ENCODE measurements around the gene UVSSA. TPM values are rescaled to one million over a fixed set of nuclear protein-coding genes. Genes with fewer than 3 reads are reported as not detected.

Gene UVSSA
- total RNA-seq, 3 donors from 2014 or later, result 17.2 to 20.5 (median 18.9) TPM

DNA sequence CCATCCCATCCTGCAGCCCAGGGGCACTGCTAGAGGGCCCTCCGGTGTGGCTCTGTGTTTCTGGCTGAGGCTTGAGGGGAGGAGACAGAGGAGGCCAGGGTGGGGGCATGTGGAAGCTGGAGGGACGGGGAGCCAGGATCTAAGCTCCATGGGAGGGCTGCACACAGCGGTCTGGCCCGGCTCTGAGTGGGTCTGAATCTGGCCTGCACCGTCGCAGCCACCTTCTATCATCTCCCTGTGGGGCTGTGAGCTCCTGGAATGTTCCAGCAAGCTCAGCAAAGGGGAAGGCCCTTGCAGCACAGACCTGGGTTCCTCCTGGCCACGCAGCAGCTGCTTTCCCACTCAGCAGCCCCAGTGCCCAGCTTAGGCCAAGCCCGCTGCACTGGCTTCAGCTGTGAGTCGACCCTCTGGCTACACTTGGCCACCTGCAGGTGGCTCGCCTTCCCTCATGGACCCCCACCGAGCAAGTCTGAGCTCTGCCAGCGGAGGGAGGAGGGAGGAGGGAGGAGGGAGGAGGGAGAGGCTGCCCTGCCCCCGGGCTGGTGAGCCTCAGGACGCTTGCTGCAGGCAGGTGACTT, 53.9 kb downstream of the UVSSA start:
- Mint-ChIP-seq H3K4me1 (ENCODE audit: low read depth) (peaks cover 8% of the 10 kb centered on the region), H3K27me3 (ENCODE audit: low read depth) (peaks cover 35% of the 10 kb centered on the region), H3K36me3 (ENCODE audit: insufficient read depth) (no peaks in the 10 kb centered on the region), H3K9me3 (no peaks in the 10 kb centered on the region), H3K4me3 (no peak overlapping the region)
- ATAC-seq (no peak), DNase-seq (peak; percentile 1)

DNA sequence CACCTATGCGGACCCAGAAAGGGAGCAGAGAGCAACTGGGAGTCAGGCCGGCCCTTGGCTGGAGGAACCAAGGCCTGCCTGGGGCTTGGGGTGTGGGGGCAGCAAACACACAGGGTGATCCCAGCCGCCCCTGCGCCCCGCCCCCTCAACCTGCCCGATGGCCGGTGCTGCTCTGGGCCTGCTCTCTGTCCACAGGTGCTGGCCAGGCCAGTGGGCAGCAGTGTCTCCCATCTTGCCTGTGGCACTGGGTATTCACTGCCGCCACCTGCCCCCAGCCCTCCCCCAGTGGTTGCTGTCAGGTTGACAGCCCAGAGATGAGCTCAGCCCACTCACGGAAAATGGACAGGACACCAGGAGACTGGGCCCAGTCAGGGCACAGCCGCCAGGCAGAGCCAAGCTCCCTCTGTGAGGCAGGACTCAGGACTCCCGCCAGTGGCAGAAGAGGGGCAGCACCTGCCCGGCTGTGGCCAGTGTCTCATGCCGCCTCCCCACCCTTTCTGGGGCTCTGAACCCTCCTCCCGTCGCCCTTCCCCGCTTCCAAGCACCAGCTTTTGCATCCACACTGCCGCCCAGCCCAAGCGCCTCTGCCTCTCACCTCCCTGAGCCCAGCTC, 54.5 kb downstream of the UVSSA start:
- Mint-ChIP-seq H3K36me3 (ENCODE audit: insufficient read depth) (no peaks in the 10 kb centered on the region), H3K4me3 (no peak overlapping the region), H3K4me1 (ENCODE audit: low read depth) (peaks cover 8% of the 10 kb centered on the region), H3K9me3 (no peaks in the 10 kb centered on the region), H3K27me3 (ENCODE audit: low read depth) (peaks cover 35% of the 10 kb centered on the region)
- ATAC-seq (no peak), DNase-seq (peak; percentile 2)

DNA sequence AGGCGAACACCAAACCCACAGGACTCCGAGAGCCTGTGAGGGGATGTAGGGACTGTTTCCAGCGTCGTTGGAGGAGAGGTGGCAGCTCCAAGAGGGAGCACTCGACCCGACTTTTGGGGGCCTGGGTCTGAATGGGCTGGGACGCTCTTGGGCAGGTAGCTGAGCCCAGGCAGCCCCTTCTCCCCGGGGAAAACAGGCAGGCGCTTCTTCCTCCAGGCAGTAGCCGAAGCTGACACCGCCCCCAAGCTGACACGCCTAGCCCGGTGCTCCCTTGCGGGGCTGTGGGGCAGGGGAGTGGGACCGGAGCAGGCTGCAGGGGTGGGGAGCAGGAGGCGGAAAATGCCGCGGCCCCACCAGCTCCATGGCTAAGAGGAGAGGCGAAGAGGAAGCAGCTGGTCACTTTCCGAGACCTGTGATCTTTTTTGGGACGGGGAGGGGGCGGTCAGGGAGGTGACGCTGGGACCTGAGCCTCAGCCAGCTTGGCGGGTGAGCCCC, 55.1 kb downstream of the UVSSA start:
- no peaks in the 10 kb centered on the region for H3K9me3 Mint-ChIP-seq

DNA sequence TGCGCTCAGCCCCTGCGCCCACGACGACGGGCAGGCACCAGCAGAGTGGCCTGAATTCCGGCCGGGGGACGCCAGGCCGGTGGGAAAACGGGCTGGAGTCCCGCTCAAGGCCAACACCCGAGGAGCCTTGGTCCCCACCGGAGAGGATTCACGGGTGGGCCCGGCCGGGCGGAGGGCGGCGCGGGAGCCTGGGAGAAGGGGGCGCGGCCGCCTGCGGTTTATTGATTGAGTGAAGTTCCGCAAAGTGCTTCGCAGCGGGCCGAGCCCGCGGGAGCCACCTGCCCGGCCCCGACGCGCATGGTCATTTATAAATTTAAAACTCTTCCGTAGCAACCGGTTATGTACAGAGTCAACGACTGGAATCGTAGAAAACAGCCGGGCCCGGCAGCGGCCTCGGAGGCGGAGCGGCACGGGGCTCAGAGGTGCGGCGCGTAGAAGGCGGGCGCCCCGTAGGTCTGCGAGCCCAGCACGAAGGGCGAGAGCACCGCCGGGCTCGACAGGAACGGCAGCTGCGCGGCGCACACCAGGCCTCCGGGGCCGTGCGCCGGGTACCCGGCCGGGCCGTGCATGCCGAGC, 55.6 kb downstream of the UVSSA start:
- H3K4me3 Mint-ChIP-seq, result peak overlapping the region; percentile 31
- H3K4me1 Mint-ChIP-seq (ENCODE audit: low read depth), result peaks cover 8% of the 10 kb centered on the region
- DNase-seq, result peak; percentile 2
- ATAC-seq, result peak; percentile 33 to 39
- H3K9me3 Mint-ChIP-seq, result no peaks in the 10 kb centered on the region
- H3K27me3 Mint-ChIP-seq (ENCODE audit: low read depth), result peaks cover 41% of the 10 kb centered on the region
- no peaks in the 10 kb centered on the region for H3K36me3 Mint-ChIP-seq (ENCODE audit: insufficient read depth)

More for the DNA sequence above, 55.1 kb downstream of the UVSSA start:
- H3K27me3 Mint-ChIP-seq (ENCODE audit: low read depth), result peaks cover 36% of the 10 kb centered on the region
- no peaks in the 10 kb centered on the region for H3K36me3 Mint-ChIP-seq (ENCODE audit: insufficient read depth)
- DNase-seq, result peak; percentile 3
- peaks cover 8% of the 10 kb centered on the region for H3K4me1 Mint-ChIP-seq (ENCODE audit: low read depth)
- H3K4me3 Mint-ChIP-seq, result no peak overlapping the region
- ATAC-seq, result no peak

DNA sequence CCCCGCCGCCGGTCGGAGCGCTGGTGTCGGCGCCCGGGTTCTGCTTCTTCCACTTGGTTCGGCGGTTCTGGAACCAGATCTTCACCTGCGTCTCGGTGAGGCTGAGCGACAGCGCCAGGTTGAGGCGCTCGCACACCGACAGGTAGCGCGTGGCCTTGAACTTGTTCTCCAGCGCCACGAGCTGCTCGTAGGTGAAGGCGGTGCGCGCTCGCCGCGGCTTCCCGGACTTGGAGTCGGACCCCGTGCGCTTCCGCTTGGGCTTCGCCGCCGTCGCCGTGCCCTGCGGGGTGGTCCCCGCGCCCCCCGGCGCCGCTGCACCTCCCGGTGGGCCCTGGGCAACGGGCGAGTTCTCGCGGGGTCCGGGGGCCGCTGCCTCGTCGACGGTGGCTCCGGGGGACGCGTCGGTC, 56.2 kb downstream of the UVSSA start:
- DNase-seq (no peak), ATAC-seq (no peak)
- peaks cover 8% of the 10 kb centered on the region for H3K4me1 Mint-ChIP-seq (ENCODE audit: low read depth)
- H3K36me3 Mint-ChIP-seq (ENCODE audit: insufficient read depth), result no peaks in the 10 kb centered on the region
- no peaks in the 10 kb centered on the region for H3K9me3 Mint-ChIP-seq
- peaks cover 45% of the 10 kb centered on the region for H3K27me3 Mint-ChIP-seq (ENCODE audit: low read depth)
- no peak overlapping the region for H3K4me3 Mint-ChIP-seq

DNA sequence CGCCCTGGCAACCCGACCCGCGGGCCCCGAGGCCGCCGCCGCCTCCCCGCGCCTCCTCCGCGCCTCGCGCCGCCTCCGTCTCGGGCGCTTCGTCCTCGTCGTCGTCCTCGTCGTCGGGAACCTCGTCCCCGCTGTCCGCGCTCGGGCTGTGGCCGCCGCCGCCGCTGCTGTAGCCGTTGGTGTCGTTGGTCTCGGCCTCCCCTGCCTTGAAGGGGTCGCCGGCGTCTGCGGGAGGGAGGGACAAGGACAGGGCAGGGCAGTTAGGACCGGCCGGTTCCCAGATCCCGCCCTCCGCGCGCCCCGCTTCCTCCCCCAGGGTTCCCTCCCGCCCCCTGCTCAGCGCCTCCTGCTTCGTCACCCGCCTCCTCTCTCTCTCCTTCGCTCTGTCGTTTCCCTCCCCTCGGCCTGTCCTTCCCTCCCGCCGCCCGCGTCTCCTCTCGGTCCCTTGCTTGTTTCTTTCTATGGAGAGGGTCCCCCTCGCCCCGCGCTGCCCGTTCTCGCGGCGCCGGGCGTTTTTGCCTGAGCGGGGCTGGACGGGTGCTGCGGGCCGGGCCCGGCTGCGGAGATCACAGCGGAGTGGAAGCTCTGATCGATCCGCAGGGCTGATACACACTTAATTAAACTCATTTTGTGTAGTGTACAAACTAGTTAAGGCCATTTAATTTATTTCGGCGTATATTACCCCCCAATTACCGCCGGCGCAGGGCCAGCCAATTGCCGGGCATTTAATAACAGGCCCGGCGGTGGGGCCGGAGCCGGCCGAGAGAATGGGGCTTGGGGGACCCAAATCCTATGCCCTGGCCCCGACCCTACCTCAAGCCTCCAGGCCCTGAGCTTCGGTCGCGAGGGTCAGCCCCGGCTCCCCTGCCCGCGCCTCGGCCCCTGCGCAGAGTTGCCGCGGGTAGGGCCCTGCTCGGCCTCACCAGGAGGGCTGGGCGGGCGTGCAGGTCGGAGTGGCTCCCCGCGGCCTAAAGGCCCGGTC, 56.9 kb downstream of the UVSSA start:
- DNase-seq, result peak; percentile 3
- Mint-ChIP-seq H3K4me1 (ENCODE audit: low read depth) (peaks cover 12% of the 10 kb centered on the region), H3K4me3 (no peak overlapping the region), H3K9me3 (no peaks in the 10 kb centered on the region), H3K36me3 (ENCODE audit: insufficient read depth) (no peaks in the 10 kb centered on the region), H3K27me3 (ENCODE audit: low read depth) (peaks cover 52% of the 10 kb centered on the region)
- ATAC-seq, result peak in 1 of 2 donors; percentile 22

DNA sequence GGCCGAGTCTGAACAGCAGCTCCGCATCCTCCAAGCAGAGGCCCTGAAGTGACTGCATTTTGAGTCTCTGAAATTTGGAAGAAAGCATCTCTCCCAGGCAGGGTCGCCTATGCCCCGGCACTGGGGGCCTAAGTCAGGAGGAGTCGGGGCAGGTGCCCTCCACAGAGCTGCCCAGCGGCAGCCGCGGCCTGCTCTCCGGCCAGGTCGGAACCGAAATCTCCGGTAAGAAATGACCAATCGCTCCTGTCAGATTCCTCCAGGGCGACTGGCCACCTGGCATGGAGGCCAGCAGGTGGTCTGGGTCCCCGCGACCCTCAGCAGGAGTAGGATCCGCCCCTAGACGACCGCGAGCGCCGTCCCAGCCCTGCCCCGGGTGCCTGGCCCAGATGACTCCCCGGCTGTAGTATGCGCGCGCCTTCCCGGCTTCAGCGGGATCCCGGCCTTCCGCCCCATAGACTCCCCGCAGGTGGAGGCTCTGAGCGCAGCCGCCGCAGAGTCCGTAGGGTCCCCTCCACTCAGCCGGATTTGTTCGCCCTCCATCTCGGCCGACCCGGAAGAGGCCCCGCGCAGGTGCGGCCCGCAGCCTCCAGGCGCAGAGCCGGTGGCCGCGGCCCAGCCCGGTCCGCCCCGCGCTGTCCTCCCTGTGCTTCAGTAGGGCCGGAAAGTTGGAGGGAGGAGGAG, 57.7 kb downstream of the UVSSA start:
- Mint-ChIP-seq H3K36me3 (ENCODE audit: insufficient read depth) (no peaks in the 10 kb centered on the region), H3K4me3 (no peak overlapping the region), H3K4me1 (ENCODE audit: low read depth) (peaks cover 12% of the 10 kb centered on the region), H3K27me3 (ENCODE audit: low read depth) (peaks cover 59% of the 10 kb centered on the region), H3K9me3 (no peaks in the 10 kb centered on the region)
- DNase-seq (no peak), ATAC-seq (no peak)

DNA sequence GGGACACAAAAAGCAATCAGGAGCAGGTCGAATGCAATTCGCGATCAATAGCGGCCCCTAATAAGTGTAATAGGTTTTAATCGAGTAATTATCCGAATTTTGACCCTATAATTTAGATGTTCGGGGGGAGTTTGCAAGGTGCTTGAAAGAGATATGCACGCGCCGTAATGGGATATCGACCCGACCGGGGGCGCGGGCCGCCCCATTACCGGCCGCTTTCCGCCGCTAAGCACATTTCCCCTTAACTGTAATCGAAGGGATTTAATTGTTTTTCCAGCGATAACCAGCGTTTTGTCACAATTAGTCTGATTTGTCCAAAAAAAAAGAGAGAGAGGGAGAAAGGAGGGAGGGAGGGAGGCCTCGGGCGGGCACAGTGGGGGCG, 58.2 kb downstream of the UVSSA start:
- H3K4me3 Mint-ChIP-seq, result no peak overlapping the region
- peaks cover 55% of the 10 kb centered on the region for H3K27me3 Mint-ChIP-seq (ENCODE audit: low read depth)
- H3K9me3 Mint-ChIP-seq, result no peaks in the 10 kb centered on the region
- ATAC-seq (no peak), DNase-seq (no peak)
- H3K4me1 Mint-ChIP-seq (ENCODE audit: low read depth), result peaks cover 10% of the 10 kb centered on the region
- no peaks in the 10 kb centered on the region for H3K36me3 Mint-ChIP-seq (ENCODE audit: insufficient read depth)

DNA sequence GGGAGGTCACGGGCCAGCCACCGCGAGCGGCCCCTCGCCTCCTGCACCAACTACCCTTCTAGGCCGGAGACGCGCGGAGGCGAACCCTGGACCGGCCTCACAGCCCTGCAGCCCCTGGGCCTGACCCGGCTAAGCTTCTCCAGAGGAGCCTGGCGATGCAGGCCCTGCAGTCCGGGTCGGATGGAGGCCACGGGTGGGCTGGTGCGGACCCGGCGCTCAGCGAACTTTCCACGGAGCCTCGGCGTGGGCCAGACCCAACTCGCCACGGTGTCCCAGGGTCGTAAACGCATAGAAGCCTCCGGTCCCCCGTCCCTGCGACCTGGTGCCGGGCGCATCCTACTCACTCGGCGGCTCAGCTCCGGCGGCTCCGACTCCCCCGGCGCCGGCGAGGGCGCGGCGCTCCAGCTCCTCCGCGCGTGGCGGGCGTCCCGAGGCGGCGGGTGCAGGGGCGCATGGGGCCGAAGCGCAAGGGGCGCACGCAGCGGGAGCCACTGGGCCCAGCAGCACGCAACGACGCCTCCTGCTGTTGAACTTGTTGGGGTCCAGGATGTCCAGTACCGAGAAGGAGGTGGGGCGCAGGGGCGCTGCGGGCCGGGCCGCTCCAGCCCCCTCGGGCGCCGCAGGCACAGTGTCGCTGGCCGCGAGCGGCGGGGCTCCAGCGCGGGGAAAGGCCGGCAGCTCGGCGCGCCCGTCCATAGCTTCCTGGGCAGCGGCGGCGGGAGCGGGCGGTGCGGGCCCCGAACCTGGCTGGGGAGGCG, 58.8 kb downstream of the UVSSA start:
- no peak overlapping the region for H3K4me3 Mint-ChIP-seq
- ATAC-seq, result no peak
- DNase-seq, result no peak
- H3K4me1 Mint-ChIP-seq (ENCODE audit: low read depth), result peaks cover 10% of the 10 kb centered on the region
- H3K27me3 Mint-ChIP-seq (ENCODE audit: low read depth), result peaks cover 54% of the 10 kb centered on the region
- no peaks in the 10 kb centered on the region for H3K36me3 Mint-ChIP-seq (ENCODE audit: insufficient read depth)
- no peaks in the 10 kb centered on the region for H3K9me3 Mint-ChIP-seq

DNA sequence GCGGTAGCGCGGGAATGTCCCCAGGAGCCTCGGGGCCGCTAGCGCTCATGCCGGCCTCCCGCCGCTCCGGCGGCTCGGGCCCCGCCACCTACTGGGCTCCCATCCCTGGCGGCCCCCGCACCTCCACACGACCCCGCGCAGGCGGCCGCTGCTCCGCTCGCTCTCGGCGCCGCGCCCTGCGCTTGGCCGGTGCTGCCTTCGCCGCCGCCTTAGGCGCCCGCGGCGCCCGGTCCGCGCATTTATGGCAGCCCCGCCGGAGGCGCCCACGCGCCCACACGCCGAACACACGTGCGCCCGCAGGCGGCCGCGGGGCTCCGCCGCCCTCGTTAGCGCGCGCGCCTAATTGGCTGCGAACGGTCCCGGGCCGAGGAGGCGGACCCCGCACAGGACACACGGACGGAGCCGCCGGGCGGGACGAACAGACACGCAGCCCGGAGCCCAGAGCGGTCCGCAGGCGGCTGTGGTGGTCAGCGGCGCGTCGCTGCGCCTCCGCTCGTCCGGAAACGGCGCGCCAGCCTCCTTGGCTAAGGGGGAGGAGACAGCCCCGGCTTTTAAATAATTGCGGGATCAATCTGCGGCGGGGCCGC, 59.5 kb downstream of the UVSSA start, which contains the start of gene NKX1-1:
NKX1-1 (minus strand) TSS at position 49 of the 587 bp plus-strand sequence; CDS start at position 49, 0 bp downstream.
- Mint-ChIP-seq H3K9me3 (no peaks in the 10 kb centered on the region), H3K27me3 (ENCODE audit: low read depth) (peaks cover 57% of the 10 kb centered on the region), H3K4me1 (ENCODE audit: low read depth) (peaks cover 10% of the 10 kb centered on the region), H3K4me3 (no peak within 1 kb of the TSS), H3K36me3 (ENCODE audit: insufficient read depth) (no peaks in the 10 kb centered on the region)
- DNase-seq, result no peak
- ATAC-seq, result no peak

DNA sequence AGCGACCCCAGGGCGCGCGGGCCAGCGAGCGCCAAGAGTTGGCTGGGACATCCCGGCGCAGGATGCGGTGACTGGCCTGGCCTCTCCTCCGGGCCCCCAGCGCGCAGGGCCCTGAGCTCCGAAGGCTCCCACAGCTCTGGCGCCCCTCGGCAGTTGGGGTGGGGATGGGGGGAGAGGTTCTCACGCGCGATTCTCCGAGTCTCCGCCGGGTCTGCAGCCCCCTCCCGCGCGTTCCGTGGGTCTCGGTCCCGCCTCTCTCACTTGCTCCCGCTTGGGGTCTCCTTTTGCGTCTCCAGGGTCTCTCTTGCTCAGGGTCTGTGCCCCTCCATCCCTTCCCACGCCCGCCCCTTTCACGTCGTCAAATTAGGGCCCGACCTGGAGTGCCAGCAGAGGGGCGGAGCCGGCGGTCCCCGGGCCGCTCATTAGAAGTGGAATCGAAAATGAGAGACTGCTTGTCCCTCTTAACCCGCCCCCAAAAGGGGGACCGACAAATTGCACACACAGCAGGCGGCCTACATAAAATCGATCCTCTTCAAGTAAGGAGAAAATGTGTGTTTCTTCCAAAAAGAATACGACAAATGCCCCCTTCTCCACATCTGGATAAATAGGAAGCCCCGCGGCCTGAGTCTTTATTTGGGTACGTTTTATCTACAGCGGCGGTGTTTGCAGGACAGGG, 60.1 kb downstream of the UVSSA start:
- no peak for DNase-seq
- no peak overlapping the region for H3K4me3 Mint-ChIP-seq

DNA sequence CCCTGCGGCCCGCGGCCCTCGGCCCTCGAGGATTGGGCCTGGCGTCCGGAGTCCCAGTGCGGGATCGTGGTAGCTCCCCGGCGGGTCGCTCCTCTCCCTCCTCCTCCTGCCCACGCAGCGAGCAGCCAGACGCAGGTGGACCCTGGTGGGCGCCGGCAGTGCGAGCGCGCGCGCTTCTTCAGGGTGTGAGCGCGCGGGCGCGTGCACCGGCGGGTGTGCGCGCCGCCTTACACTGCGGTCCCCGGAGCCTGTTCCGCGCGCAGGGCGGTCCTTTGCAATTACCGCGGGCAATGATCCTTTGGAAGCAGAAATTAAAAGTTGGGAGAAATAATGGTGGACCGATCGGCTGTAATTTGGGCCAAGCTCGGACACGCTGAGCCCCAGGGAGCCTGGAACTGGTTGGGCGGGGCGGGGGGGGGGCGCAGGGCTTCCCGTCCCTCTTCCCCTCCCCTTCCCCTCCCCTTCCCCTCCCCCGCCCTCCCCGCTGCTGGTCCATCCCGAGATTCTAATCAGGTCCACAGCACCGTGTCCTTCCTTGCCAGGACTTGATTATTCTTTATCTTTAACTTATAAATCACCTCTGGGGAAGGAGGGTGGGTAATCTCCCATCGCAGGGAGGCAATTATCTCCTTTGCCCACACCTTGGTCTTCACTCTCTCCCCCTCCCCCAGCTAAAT, 60.8 kb downstream of the UVSSA start:
- H3K9me3 Mint-ChIP-seq, result no peaks in the 10 kb centered on the region
- no peaks in the 10 kb centered on the region for H3K36me3 Mint-ChIP-seq (ENCODE audit: insufficient read depth)
- peaks cover 60% of the 10 kb centered on the region for H3K27me3 Mint-ChIP-seq (ENCODE audit: low read depth)
- no peak for DNase-seq
- peaks cover 8% of the 10 kb centered on the region for H3K4me1 Mint-ChIP-seq (ENCODE audit: low read depth)
- H3K4me3 Mint-ChIP-seq, result no peak overlapping the region
- no peak for ATAC-seq

More for the DNA sequence above, 60.1 kb downstream of the UVSSA start:
- Mint-ChIP-seq H3K9me3 (no peaks in the 10 kb centered on the region), H3K36me3 (ENCODE audit: insufficient read depth) (no peaks in the 10 kb centered on the region), H3K27me3 (ENCODE audit: low read depth) (peaks cover 57% of the 10 kb centered on the region), H3K4me1 (ENCODE audit: low read depth) (peaks cover 8% of the 10 kb centered on the region)
- ATAC-seq, result no peak
